GM18870 (cell line): ENCODE results near the gene RORC.
A peak's percentile ranks its signal among the peaks of the same experiment; 100 is the strongest.
"Not testable (repeated sequence)": the region's sequence is repeated elsewhere in the genome, so short reads cannot be mapped to it uniquely, and the experiment has no call there.

Source experiments
- ATAC-seq: cut with Tn5 transposase; IDR thresholded peaks from one replicate; pipeline ENCODE4 v1.9.1; 2021; ENCODE audit warnings: moderate library complexity; ENCODE audit not compliant: unreplicated experiment

RORC gene

GRCh38 chr1:151807131-151807530 is 24.5 kb downstream of the RORC start:
- no peak for ATAC-seq

- no peak for ATAC-seq
Observed at GRCh38 chr1:151806170-151806569, 25.4 kb downstream of the RORC start.

GRCh38 chr1:151805066-151805820 is 26.4 kb downstream of the RORC start, which contains the start of gene LINGO4:
TSS of gene LINGO4 (minus strand) at chr1:151805419. CDS start at chr1:151802704, 2,715 bp downstream.
- ATAC-seq: no peak

GRCh38 chr1:151803915-151804314 is 27.7 kb downstream of the RORC start:
- ATAC-seq: no peak

- no peak for ATAC-seq
Observed at GRCh38 chr1:151803164-151803563, 28.4 kb downstream of the RORC start.

GRCh38 chr1:151802372-151802771 is 29.2 kb downstream of the RORC start:
- ATAC-seq: no peak

- no peak for ATAC-seq
Observed at GRCh38 chr1:151801846-151802245, 29.8 kb downstream of the RORC start.

- ATAC-seq: no peak
Observed at GRCh38 chr1:151801310-151801820, 30.2 kb downstream of the RORC start.

GRCh38 chr1:151800830-151801229 is 30.8 kb downstream of the RORC start:
- no peak for ATAC-seq

GRCh38 chr1:151799179-151800022 is 32.2 kb downstream of the RORC start:
- ATAC-seq: no peak

- no peak for ATAC-seq
Observed at GRCh38 chr1:151798571-151798970, 33.0 kb downstream of the RORC start.

- no peak for ATAC-seq
Observed at GRCh38 chr1:151790940-151791651, 40.5 kb downstream of the RORC start.

- ATAC-seq: peak; percentile 96
Observed at GRCh38 chr1:151790071-151790939, 41.3 kb downstream of the RORC start, which contains the start of gene TDRKH. TSS of gene TDRKH (minus strand) at chr1:151790500. CDS start at chr1:151783022, 7,478 bp downstream.

- no peak for ATAC-seq
Observed at GRCh38 chr1:151787689-151788088, 43.9 kb downstream of the RORC start.

GRCh38 chr1:151783796-151784195 is 47.8 kb downstream of the RORC start:
- ATAC-seq: no peak

- ATAC-seq: no peak
Observed at GRCh38 chr1:151782741-151783140, 48.9 kb downstream of the RORC start.

GRCh38 chr1:151782026-151782425 is 49.6 kb downstream of the RORC start:
- ATAC-seq: not testable (repeated sequence)

- not testable (repeated sequence) for ATAC-seq
Observed at GRCh38 chr1:151780736-151781135, 50.9 kb downstream of the RORC start.

GRCh38 chr1:151779852-151780251 is 51.8 kb downstream of the RORC start:
- ATAC-seq: no peak

GRCh38 chr1:151777317-151777716 is 54.3 kb downstream of the RORC start:
- no peak for ATAC-seq
